NOMO-1 treated with DMSO at 0.1 percent for 48 hours (cell line): ENCODE measurements around the gene GTPBP3.
A peak's percentile ranks its signal among the peaks of the same experiment; 100 is the strongest.
"Not testable (repeated sequence)": the region's sequence is repeated elsewhere in the genome, so short reads cannot be mapped to it uniquely, and the experiment has no call there.

Experiments
- DNase-seq: peaks from one replicate; lab custom pipeline; 2025; ENCODE audit not compliant: unreplicated experiment; lab: John Stamatoyannopoulos, UW

The GTPBP3 gene

GRCh38 chr19:17340302-17340870 is 3.0 kb downstream of the GTPBP3 start:
- DNase-seq, result no peak

DNA sequence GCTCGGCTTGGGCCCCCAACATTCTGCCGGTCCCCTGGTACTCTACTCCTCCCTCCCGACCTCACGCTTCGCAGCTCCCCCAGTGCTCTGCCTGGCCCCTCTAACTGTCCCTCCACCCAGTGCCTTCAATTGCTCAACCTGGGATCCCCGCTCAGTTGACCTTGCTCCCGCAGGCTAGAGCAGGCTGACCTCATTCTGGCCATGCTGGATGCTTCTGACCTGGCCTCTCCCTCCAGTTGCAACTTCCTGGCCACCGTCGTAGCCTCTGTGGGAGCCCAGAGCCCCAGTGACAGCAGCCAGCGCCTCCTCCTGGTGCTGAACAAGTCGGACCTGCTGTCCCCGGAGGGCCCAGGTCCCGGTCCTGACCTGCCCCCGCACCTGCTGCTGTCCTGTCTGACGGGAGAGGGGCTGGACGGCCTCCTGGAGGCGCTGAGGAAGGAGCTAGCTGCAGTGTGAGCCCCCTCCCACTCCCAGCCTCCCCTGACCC is 3.6 kb downstream of the GTPBP3 start:
- DNase-seq, result no peak

- DNase-seq, result no peak
Measured at GRCh38 chr19:17341386-17341785, 4.0 kb downstream of the GTPBP3 start.

- DNase-seq, result no peak
Measured at GRCh38 chr19:17341845-17342244, 4.5 kb downstream of the GTPBP3 start.

DNA sequence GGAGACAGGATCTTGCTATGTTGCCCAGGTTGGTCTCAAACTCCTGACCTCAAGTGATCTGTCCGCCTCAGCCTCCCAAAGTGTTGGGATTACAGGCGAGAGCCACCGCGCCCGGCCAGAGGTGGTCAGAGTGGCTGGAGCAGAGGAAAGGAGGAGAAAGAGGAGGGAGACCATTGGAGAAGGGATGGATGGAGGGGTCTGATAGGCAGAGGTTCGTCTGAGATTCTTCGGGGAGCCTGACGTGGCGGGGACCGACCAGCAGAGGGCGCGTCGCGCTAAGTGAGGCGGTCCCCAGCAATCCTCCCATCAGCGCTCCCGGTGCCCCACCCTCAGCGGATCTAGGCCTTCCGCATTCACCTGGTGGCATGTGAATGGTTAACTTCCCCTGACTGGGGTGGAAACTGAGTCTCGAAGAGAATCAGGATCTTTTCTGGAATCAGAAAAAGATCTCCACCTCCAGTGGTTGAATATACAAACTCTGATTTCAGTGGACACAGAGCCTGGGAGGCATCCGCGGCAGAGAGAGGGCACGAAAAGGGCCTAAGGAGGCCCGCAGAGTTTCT is 8.8 kb downstream of the GTPBP3 start:
- peak; percentile 56 for DNase-seq

DNA sequence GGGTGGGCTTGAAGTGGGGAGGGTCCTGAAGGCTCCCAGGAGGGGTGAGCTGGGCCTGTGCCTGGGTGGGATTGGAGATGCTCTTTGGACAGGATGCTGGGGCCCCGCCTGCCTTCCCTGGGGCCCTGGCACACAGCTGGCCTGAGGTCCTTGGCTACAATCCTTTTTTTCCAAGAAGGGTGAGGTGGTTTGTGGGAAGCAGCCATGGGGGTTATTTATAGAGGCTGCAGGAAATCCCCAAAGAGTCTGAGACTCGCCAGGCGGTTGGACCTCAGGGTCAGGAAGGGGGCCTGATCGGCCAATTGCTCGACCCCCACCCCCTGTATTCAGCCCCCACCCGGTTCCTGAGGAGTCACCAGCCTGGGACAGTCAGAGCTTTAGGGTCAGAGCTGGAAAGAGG is 10.0 kb downstream of the GTPBP3 start:
- DNase-seq, result no peak

GRCh38 chr19:17347877-17348276 is 10.5 kb downstream of the GTPBP3 start:
- DNase-seq, result no peak

DNA sequence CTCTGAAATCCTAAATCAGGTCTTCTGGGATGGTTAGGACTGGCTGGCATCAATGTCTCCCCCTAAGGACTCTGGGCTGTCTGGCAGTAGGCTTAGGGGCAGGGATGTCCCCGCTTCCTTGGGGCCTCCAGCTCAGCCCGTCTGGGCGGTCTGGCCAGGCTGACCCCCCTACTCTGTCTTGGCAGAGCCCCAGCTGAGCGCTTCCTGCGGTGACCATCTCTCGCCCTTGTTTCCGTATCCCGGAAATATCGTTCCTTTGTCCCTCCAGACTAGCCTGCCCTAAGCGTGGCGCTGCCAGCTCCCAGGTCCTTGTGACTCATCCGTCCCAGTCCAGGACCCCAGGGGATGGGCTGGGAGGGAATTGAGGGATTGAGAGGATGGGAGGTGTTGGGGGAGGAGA is 11.3 kb downstream of the GTPBP3 start:
- no peak for DNase-seq

DNA sequence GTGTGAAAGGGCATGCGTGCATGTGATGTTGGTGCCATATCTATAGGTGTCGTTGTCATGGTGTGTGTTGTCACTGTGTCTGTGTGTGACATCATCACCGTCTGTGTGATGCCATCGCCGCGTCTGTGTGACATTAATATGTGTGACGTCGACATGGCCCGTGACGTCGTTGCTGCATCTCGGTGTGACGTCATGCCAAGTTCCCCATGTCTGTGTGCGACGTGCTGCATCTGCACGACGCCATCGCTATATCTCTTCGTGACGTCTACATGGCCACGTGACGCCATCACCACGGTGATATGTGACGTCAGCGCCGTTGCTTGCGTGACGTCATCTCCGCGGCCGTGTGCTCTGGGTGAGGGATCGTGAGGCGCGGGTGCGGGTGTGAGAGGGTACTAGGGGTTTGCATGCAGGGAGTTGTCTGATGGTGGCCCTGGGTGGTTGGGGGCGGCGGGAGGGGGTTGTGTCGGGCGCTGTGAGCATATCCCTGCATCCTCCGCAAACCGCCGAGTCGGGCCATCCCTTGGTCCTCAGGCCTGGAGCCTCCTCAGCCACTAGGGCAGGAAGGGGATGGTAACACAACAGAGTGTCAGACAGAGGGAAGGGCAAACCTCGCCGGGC is 14.6 kb downstream of the GTPBP3 start:
- DNase-seq, result no peak

- DNase-seq, result no peak
Measured at GRCh38 chr19:17352608-17353280, 15.4 kb downstream of the GTPBP3 start.

DNA sequence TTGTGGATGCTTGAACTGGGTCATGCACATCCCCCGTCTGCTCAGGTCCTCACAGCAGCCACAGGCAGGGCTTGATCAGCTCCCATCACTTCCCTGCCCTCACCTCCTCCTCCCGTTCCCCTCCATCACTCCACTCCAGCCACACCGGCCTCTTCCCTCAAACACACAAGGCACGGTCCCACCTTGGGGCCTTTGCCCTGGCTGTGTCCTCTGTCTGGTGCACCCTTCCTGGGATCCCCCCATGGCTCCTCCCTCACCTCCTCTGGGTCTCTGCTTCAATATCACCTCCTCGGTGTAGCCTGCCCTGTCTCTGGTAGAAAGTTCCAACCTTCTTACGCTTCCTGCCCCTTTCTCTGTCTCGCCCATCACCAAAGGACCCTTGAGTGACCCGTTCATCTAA is 16.0 kb downstream of the GTPBP3 start:
- DNase-seq, result no peak

DNA sequence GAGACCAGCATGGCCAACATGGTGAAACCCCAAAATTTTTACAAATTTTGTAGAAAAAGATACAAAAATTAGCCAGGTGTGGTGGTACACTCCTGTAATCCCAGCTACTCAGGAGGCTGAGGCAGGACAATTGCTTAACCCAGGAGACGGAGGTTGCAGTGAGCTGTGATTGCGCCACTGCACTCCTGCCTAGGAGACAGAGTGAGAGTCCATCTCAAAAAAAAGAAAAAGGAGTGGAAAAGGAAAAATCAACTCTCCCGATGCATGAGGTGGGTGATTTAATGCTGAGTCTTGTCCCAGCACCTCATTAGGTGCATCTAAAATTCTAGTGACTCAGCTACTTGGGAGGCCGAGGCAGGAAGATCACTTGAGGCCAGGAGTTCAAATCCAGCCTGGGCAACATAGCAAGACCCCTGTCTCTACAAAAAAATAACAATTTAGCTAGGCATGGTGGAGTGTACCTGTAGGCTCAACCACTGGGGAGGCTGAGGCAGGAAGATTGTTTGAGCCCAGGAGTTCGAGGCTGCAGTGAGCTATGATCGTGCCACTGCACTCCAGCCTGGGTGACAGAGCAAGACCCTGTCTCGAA is 19.8 kb downstream of the GTPBP3 start:
- DNase-seq, result no peak

- no peak for DNase-seq
Measured at GRCh38 chr19:17357724-17358123, 20.4 kb downstream of the GTPBP3 start.

- DNase-seq, result no peak
Measured at GRCh38 chr19:17358395-17358794, 21.0 kb downstream of the GTPBP3 start.

GRCh38 chr19:17359905-17360800 is 22.8 kb downstream of the GTPBP3 start:
- DNase-seq, result no peak

- DNase-seq, result not testable (repeated sequence)
Measured at GRCh38 chr19:17363852-17364605, 26.7 kb downstream of the GTPBP3 start.

DNA sequence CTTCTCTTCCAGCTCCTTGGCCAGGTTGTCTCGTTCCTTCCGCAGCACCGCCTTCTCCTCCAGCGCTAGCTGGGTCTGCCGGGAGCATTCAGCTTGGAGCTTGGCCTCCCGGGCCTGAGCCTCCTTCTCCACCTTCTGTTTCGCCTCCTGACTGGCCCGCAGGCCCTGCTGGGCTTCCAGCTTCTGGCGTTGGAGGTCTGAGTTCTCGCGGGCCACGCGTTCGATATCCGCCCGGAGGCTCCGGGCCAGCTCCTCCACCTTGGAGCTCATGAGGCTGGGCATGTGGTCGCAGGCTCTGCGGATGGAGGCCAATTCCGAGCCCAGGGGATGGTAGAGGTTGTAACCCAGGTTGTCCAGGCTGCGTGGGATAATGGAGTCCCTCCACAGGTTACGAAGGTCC is 28.0 kb downstream of the GTPBP3 start:
- no peak for DNase-seq

- peak; percentile 92 for DNase-seq
Measured at GRCh38 chr19:17370026-17370587, 32.8 kb downstream of the GTPBP3 start.

- no peak for DNase-seq
Measured at GRCh38 chr19:17376935-17377600, 39.7 kb downstream of the GTPBP3 start, which contains the start of gene PLVAP. TSS of gene PLVAP (minus strand) at chr19:17377342. CDS start at chr19:17377288, 54 bp downstream.
